Neuron (in vitro differentiated cells): Measurements from ENCODE around the gene PHACTR4.
"Not testable (repeated sequence)": the region's sequence is repeated elsewhere in the genome, so short reads cannot be mapped to it uniquely, and the experiment has no call there.

Experiments used
- H2AFZ ChIP-seq: one replicate; pipeline ENCODE4 v1.6.1; 2013; ENCODE audit warnings: low read depth, mild to moderate bottlenecking, inconsistent platforms, low read length, moderate library complexity
- H3K27me3 ChIP-seq: one replicate; pipeline ENCODE4 v1.6.1; 2013; ENCODE audit warnings: low read length; ENCODE audit not compliant: insufficient read depth
- H3K36me3 ChIP-seq: one replicate; pipeline ENCODE4 v1.6.1; 2013; ENCODE audit warnings: low read length; ENCODE audit not compliant: insufficient read depth
- H3K4me1 ChIP-seq: one replicate; pipeline ENCODE4 v1.6.1; 2013; ENCODE audit warnings: low read length; ENCODE audit not compliant: insufficient read depth
- H3K4me3 ChIP-seq: 2 replicates; pipeline ENCODE4 v1.5.1; 2013; ENCODE audit warnings: mild to moderate bottlenecking, low read length, moderate library complexity
- H3K9me3 ChIP-seq: one replicate; pipeline ENCODE4 v1.6.1; 2013; ENCODE audit warnings: low read length

The PHACTR4 gene

DNA sequence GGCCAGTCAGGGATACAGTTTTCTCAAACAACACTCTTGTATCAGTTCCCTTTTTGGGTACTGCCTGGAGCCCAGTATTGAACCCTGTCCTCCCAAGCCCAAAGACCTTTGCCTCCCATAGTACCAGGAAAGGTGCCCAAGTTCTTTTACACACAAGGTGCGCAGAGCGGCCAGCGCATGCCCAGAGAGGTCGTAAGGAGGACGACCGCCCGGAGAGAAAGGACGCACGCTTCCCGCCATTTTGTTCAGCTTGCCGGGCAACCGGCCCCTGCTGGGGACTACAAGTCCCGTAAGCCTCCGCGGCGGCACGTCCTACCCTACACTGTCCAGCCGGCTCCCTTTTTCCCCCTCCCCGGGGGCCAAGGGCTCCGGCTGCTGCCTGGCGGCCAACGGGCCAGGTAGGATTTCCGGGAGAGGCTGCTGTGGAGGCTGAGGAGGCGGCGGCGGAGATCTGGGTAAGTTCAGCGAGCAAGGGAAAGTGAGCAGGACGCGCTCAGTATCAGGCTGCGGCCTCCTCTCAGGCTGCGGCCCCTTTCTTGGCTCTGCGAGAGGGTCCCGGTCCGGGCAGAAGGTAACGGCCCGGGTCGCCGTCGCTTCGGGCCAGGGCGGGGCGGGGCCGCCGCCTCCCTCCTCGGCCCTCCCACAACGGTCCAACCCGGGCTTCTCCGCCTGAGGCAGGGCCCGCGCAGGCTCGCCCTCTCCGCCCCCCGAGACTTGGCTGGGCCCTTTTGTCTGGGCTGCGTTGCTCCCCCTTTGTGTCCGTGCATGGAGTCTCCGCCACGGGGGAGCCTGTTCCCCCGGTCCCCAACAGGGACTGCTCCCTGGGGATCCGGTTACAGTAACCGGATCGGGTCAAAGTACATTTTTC, at the start of gene PHACTR4:
Gene PHACTR4, plus strand, starts transcription at position 370 of the 868 bp plus-strand sequence. CDS start 37,708 bp downstream, outside the sequence.
- Histone ChIP-seq H3K4me1 (peaks cover 10% of the 10 kb centered on the region), H3K27me3 (no peaks in the 10 kb centered on the region), H2AFZ (peak within 1 kb of the TSS; percentile 99), H3K36me3 (no peaks in the 10 kb centered on the region), H3K9me3 (no peaks in the 10 kb centered on the region), H3K4me3 (peak within 1 kb of the TSS; percentile 87)

- no peaks in the 10 kb centered on the region for H3K36me3 ChIP-seq
- H3K4me1 ChIP-seq, result no peaks in the 10 kb centered on the region
- H3K27me3 ChIP-seq, result no peaks in the 10 kb centered on the region
- H3K9me3 ChIP-seq, result no peaks in the 10 kb centered on the region
- no peak overlapping the region for H2AFZ ChIP-seq
- no peak overlapping the region for H3K4me3 ChIP-seq
These were observed 47.3 kb upstream of the PHACTR4 start for GRCh38 chr1:28322194-28322593.

GRCh38 chr1:28323720-28324119, 45.8 kb upstream of the PHACTR4 start:
- no peaks in the 10 kb centered on the region for H3K9me3 ChIP-seq
- peak overlapping the region; percentile 47 for H2AFZ ChIP-seq
- H3K4me1 ChIP-seq, result no peaks in the 10 kb centered on the region
- no peak overlapping the region for H3K4me3 ChIP-seq
- H3K36me3 ChIP-seq, result no peaks in the 10 kb centered on the region
- no peaks in the 10 kb centered on the region for H3K27me3 ChIP-seq

- no peaks in the 10 kb centered on the region for H3K27me3 ChIP-seq
- H3K9me3 ChIP-seq, result no peaks in the 10 kb centered on the region
- peaks cover 10% of the 10 kb centered on the region for H3K36me3 ChIP-seq
- H2AFZ ChIP-seq, result no peak overlapping the region
- peaks cover 5% of the 10 kb centered on the region for H3K4me1 ChIP-seq
- no peak overlapping the region for H3K4me3 ChIP-seq
These were observed 43.0 kb upstream of the PHACTR4 start for GRCh38 chr1:28326515-28326914.

GRCh38 chr1:28326984-28327383, 42.6 kb upstream of the PHACTR4 start:
- H3K4me3 ChIP-seq, result no peak overlapping the region
- no peaks in the 10 kb centered on the region for H3K27me3 ChIP-seq
- H3K4me1 ChIP-seq, result peaks cover 5% of the 10 kb centered on the region
- H2AFZ ChIP-seq, result no peak overlapping the region
- peaks cover 15% of the 10 kb centered on the region for H3K36me3 ChIP-seq
- no peaks in the 10 kb centered on the region for H3K9me3 ChIP-seq

GRCh38 chr1:28327431-28327830, 42.1 kb upstream of the PHACTR4 start:
- H3K9me3 ChIP-seq, H3K4me3 ChIP-seq, H2AFZ ChIP-seq, H3K4me1 ChIP-seq, H3K27me3 ChIP-seq: not testable (repeated sequence)
- peaks cover 20% of the 10 kb centered on the region for H3K36me3 ChIP-seq

DNA sequence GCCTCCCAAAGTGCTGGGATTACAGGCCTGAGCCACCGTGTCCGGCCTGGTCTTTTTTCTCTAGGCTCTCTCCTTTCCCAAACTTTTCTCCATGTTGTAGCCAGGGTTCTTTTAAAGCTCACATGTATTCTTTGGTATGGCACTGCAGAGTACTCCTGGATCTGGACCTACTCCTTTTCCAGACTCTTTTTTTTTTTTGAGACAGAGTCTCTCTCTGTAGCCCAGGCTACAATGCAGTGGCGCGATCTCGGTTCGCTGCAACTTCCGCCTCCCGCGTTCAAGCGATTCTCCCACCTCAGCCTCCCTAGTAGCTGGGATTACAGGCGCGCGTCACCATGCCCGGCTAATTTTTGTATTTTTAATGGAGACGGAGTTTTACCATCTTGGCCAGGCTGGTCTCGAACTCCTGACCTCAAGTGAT, 41.3 kb upstream of the PHACTR4 start:
- Histone ChIP-seq H3K4me1 (peaks cover 5% of the 10 kb centered on the region), H3K9me3 (no peaks in the 10 kb centered on the region), H2AFZ (peak overlapping the region; percentile 88), H3K4me3 (peak overlapping the region; percentile 84), H3K36me3 (peaks cover 28% of the 10 kb centered on the region), H3K27me3 (no peaks in the 10 kb centered on the region)

- Histone ChIP-seq H3K4me3 (peak overlapping the region; percentile 84), H3K36me3 (peaks cover 34% of the 10 kb centered on the region), H3K4me1 (peaks cover 5% of the 10 kb centered on the region), H2AFZ (peak overlapping the region; percentile 88), H3K9me3 (no peaks in the 10 kb centered on the region), H3K27me3 (no peaks in the 10 kb centered on the region)
These were observed 40.0 kb upstream of the PHACTR4 start for GRCh38 chr1:28329395-28330153.

- Histone ChIP-seq H3K36me3 (peaks cover 16% of the 10 kb centered on the region), H2AFZ (no peak overlapping the region), H3K9me3 (no peaks in the 10 kb centered on the region), H3K4me1 (no peaks in the 10 kb centered on the region), H3K4me3 (no peak overlapping the region), H3K27me3 (no peaks in the 10 kb centered on the region)
These were observed 30.6 kb upstream of the PHACTR4 start for GRCh38 chr1:28338897-28339296.

- Histone ChIP-seq H3K36me3 (peaks cover 12% of the 10 kb centered on the region), H2AFZ (no peak overlapping the region), H3K4me3 (no peak overlapping the region), H3K4me1 (no peaks in the 10 kb centered on the region), H3K9me3 (no peaks in the 10 kb centered on the region), H3K27me3 (no peaks in the 10 kb centered on the region)
These were observed 30.0 kb upstream of the PHACTR4 start for GRCh38 chr1:28339551-28339950.

GRCh38 chr1:28340221-28340974, 29.1 kb upstream of the PHACTR4 start:
- H3K36me3 ChIP-seq, result peaks cover 5% of the 10 kb centered on the region
- H3K4me1 ChIP-seq, result no peaks in the 10 kb centered on the region
- H3K9me3 ChIP-seq, result no peaks in the 10 kb centered on the region
- H2AFZ ChIP-seq, result no peak overlapping the region
- H3K27me3 ChIP-seq, result no peaks in the 10 kb centered on the region
- H3K4me3 ChIP-seq, result no peak overlapping the region

- Histone ChIP-seq H2AFZ (no peak overlapping the region), H3K27me3 (no peaks in the 10 kb centered on the region), H3K9me3 (no peaks in the 10 kb centered on the region), H3K36me3 (no peaks in the 10 kb centered on the region), H3K4me3 (no peak overlapping the region), H3K4me1 (no peaks in the 10 kb centered on the region)
These were observed 27.9 kb upstream of the PHACTR4 start for GRCh38 chr1:28341591-28341990.

GRCh38 chr1:28343405-28343804, 26.1 kb upstream of the PHACTR4 start:
- no peaks in the 10 kb centered on the region for H3K4me1 ChIP-seq
- H2AFZ ChIP-seq, result no peak overlapping the region
- no peaks in the 10 kb centered on the region for H3K27me3 ChIP-seq
- H3K4me3 ChIP-seq, result no peak overlapping the region
- H3K36me3 ChIP-seq, result no peaks in the 10 kb centered on the region
- no peaks in the 10 kb centered on the region for H3K9me3 ChIP-seq
